Mucosa of stomach (tissue), 1 donor: ENCODE data around the gene PRR35.
"Not testable (repeated sequence)": the region's sequence is repeated elsewhere in the genome, so short reads cannot be mapped to it uniquely, and the experiment has no call there.

Experiments used
- H3K27me3 ChIP-seq: one replicate; pipeline ENCODE4 v1.7.0; 2013; ENCODE audit warnings: mild to moderate bottlenecking, low read length; ENCODE audit not compliant: control insufficient read depth, insufficient read depth
- H3K36me3 ChIP-seq: one replicate; pipeline ENCODE4 v1.7.0; 2013; ENCODE audit warnings: low read length; ENCODE audit not compliant: control insufficient read depth, insufficient read depth
- H3K4me1 ChIP-seq: one replicate; pipeline ENCODE4 v1.7.0; 2013; ENCODE audit warnings: mild to moderate bottlenecking, low read length; ENCODE audit not compliant: control insufficient read depth, insufficient read depth
- H3K4me3 ChIP-seq: one replicate; pipeline ENCODE4 v1.7.0; 2013; ENCODE audit warnings: low read length
- H3K9ac ChIP-seq: one replicate; pipeline ENCODE4 v1.7.0; 2013; ENCODE audit warnings: mild to moderate bottlenecking, low read length, moderate library complexity
- H3K9me3 ChIP-seq: one replicate; pipeline ENCODE4 v1.7.0; 2013; ENCODE audit warnings: mild to moderate bottlenecking, low read length, moderate library complexity; ENCODE audit not compliant: control insufficient read depth
- donor health status: Pancreatic carcinoma.

The PRR35 gene

DNA sequence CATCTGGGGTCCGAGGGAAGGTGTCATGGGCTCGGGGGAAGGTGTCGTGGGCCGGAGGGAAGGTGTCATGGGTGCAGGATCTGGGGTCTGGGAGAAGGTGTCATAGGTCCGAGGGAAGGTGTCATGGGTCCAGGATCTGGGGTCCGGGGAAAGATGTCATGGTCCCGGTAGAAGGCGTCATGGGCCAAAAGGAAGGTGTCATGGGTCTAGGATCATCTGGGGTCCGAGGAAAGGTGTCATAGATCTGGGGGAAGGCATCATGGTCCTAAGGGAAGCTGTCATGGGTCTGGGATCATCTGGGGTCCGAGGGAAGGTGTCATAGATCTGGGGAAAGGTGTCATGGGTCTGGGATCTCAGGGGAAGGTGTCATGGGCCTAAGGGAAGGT, 30.6 kb downstream of the PRR35 start:
- H3K27me3 ChIP-seq = peaks cover 5% of the 10 kb centered on the region
- H3K9ac ChIP-seq = peak overlapping the region; percentile 89
- peaks cover 57% of the 10 kb centered on the region for H3K4me1 ChIP-seq
- no peaks in the 10 kb centered on the region for H3K9me3 ChIP-seq
- H3K36me3 ChIP-seq = no peaks in the 10 kb centered on the region
- peak overlapping the region; percentile 91 for H3K4me3 ChIP-seq

GRCh38 chr16:591231-591630, 31.0 kb downstream of the PRR35 start:
- Histone ChIP-seq H3K4me1 (peaks cover 62% of the 10 kb centered on the region), H3K27me3 (peaks cover 5% of the 10 kb centered on the region), H3K9me3 (no peaks in the 10 kb centered on the region), H3K36me3 (no peaks in the 10 kb centered on the region), H3K9ac (peak overlapping the region; percentile 89), H3K4me3 (peak overlapping the region; percentile 91)

- H3K4me3 ChIP-seq = no peak overlapping the region
- H3K9ac ChIP-seq = peak overlapping the region; percentile 65
- H3K4me1 ChIP-seq = peaks cover 60% of the 10 kb centered on the region
- no peaks in the 10 kb centered on the region for H3K27me3 ChIP-seq
- no peaks in the 10 kb centered on the region for H3K36me3 ChIP-seq
- H3K9me3 ChIP-seq = no peaks in the 10 kb centered on the region
Observed at GRCh38 chr16:591892-592517, 31.8 kb downstream of the PRR35 start.

- H3K36me3 ChIP-seq = no peaks in the 10 kb centered on the region
- H3K4me3 ChIP-seq = peak overlapping the region; percentile 5
- H3K4me1 ChIP-seq = peaks cover 57% of the 10 kb centered on the region
- no peaks in the 10 kb centered on the region for H3K9me3 ChIP-seq
- no peaks in the 10 kb centered on the region for H3K27me3 ChIP-seq
- H3K9ac ChIP-seq = peak overlapping the region; percentile 65
Observed at GRCh38 chr16:592518-593306, 32.5 kb downstream of the PRR35 start.

- peak overlapping the region; percentile 65 for H3K9ac ChIP-seq
- peaks cover 50% of the 10 kb centered on the region for H3K4me1 ChIP-seq
- H3K27me3 ChIP-seq = no peaks in the 10 kb centered on the region
Observed at GRCh38 chr16:593406-593805, 33.2 kb downstream of the PRR35 start.

GRCh38 chr16:593807-594206, 33.6 kb downstream of the PRR35 start:
- H3K9ac ChIP-seq = peak overlapping the region; percentile 48
- no peaks in the 10 kb centered on the region for H3K9me3 ChIP-seq
- no peaks in the 10 kb centered on the region for H3K27me3 ChIP-seq
- no peaks in the 10 kb centered on the region for H3K36me3 ChIP-seq
- peaks cover 51% of the 10 kb centered on the region for H3K4me1 ChIP-seq
- H3K4me3 ChIP-seq = no peak overlapping the region

More at GRCh38 chr16:593406-593805, 33.2 kb downstream of the PRR35 start:
- peak overlapping the region; percentile 5 for H3K4me3 ChIP-seq
- no peaks in the 10 kb centered on the region for H3K9me3 ChIP-seq
- no peaks in the 10 kb centered on the region for H3K36me3 ChIP-seq

GRCh38 chr16:595094-595528, 34.9 kb downstream of the PRR35 start:
- Histone ChIP-seq H3K36me3 (no peaks in the 10 kb centered on the region), H3K4me3 (no peak overlapping the region), H3K9ac (peak overlapping the region; percentile 48), H3K27me3 (no peaks in the 10 kb centered on the region), H3K4me1 (peaks cover 57% of the 10 kb centered on the region), H3K9me3 (no peaks in the 10 kb centered on the region)

- Histone ChIP-seq H3K36me3 (no peaks in the 10 kb centered on the region), H3K9ac (no peak overlapping the region), H3K4me3 (no peak overlapping the region), H3K4me1 (peaks cover 57% of the 10 kb centered on the region), H3K27me3 (no peaks in the 10 kb centered on the region), H3K9me3 (no peaks in the 10 kb centered on the region)
Observed at GRCh38 chr16:595942-596735, 35.9 kb downstream of the PRR35 start.

GRCh38 chr16:596736-597060, 36.5 kb downstream of the PRR35 start:
- Histone ChIP-seq H3K36me3 (no peaks in the 10 kb centered on the region), H3K4me3 (no peak overlapping the region), H3K9me3 (no peaks in the 10 kb centered on the region), H3K4me1 (peaks cover 56% of the 10 kb centered on the region), H3K27me3 (no peaks in the 10 kb centered on the region), H3K9ac (no peak overlapping the region)

DNA sequence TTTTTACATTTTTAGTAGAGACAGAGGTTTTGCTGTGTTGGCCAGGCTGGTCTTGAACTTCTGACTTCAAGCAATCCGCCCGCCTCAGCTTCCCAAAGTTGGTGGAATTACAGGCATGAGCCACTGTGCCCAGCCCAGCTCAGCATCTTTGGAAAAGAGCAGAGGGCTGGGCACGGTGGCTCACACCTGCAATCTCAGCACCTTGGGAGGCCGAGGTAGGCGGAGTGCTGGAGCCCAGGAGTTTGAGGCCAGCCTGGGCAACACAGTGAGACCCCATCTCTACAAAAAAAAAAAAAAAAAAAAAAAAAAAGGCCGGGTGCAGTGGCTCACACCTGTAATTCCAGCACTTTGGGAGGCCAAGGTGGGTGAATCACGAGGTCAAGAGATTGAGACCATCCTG, 37.5 kb downstream of the PRR35 start:
- H3K9me3 ChIP-seq = not testable (repeated sequence)
- peaks cover 46% of the 10 kb centered on the region for H3K4me1 ChIP-seq

DNA sequence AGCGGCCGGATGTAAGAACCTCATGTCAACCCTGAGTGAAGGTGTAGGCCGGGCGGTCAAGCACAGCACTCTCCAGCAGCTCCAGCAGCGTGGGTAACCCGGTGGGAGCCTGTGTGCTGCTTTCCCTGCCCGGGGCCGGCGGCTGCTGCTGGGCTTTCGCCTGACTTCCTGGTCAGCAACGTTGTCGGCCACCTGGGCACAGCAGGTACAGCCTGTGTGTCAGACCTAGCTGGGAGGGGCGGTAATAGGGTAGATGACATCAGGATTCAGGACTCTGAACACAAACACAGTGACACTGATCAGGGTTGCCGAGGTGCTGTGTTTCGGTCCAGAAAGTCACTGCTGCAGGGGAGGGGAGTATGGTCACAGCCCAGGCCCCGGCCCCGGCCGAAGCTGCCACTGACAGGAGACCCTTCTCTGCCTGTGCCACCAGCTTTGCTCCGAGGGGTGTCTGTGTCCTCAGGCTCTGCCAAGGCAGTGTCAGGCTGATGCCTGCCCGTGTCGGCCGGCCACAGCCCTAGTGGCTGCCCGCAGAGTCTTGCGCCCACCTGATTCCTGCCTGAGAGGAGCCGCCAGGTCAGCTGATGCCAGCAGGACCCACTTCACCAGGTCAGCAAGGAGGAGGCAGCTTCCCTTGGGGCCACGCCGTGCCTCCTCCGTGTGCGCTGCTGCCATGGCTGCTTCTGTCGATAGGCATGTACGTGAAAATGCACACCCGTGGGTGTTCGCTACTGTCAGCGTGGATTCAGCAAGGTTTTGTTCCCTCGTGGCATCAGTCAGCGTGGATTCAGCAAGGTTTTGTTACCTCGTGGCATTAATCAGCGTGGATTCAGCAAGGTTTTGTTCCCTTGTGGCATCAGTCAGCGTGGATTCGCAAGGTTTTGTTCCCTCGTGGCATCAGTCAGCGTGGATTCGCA, 38.9 kb downstream of the PRR35 start:
- H3K9ac ChIP-seq = no peak overlapping the region
- no peaks in the 10 kb centered on the region for H3K27me3 ChIP-seq
- H3K4me1 ChIP-seq = peaks cover 33% of the 10 kb centered on the region
- H3K4me3 ChIP-seq = no peak overlapping the region
- H3K36me3 ChIP-seq = no peaks in the 10 kb centered on the region
- no peaks in the 10 kb centered on the region for H3K9me3 ChIP-seq

More for the DNA sequence above, 37.5 kb downstream of the PRR35 start:
- H3K27me3 ChIP-seq, H3K4me3 ChIP-seq, H3K9ac ChIP-seq, H3K36me3 ChIP-seq: not testable (repeated sequence)
